ENCODE data around the gene TIGD3.

The TIGD3 gene

DNA sequence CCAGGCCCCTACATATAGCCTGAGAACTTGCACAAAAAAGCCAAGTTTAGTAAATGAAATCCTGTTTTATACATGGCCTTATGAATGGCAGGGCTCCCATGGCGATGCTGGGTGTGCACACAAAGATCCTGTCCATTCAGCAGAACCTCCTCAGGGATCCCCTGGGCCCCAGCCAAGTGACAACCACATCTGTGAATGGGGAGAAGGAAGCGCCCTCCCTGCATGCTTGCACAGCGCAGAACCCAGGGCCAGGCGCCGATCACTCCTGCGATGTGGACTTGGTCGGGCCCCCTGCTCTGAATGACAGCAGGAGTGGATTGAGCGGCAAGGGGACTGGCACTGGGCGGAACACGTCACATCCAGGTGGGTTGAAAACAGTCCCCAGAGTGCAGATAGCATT is 44.3 kb upstream of the TIGD3 start:
- CTCF ChIA-PET: interaction anchor here (1.4 kb wide), 1 partner anchor 20 kb away, joined by 6 read pairs; no protein-coding TSS in a partner anchor
- POLR2A ChIA-PET (ENCODE audit: low non-redundant PET): no interaction called here
- TF ChIP-seq, protein P1, sequence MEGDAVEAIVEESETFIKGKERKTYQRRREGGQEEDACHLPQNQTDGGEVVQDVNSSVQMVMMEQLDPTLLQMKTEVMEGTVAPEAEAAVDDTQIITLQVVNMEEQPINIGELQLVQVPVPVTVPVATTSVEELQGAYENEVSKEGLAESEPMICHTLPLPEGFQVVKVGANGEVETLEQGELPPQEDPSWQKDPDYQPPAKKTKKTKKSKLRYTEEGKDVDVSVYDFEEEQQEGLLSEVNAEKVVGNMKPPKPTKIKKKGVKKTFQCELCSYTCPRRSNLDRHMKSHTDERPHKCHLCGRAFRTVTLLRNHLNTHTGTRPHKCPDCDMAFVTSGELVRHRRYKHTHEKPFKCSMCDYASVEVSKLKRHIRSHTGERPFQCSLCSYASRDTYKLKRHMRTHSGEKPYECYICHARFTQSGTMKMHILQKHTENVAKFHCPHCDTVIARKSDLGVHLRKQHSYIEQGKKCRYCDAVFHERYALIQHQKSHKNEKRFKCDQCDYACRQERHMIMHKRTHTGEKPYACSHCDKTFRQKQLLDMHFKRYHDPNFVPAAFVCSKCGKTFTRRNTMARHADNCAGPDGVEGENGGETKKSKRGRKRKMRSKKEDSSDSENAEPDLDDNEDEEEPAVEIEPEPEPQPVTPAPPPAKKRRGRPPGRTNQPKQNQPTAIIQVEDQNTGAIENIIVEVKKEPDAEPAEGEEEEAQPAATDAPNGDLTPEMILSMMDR (conservative IDR thresholded peaks at IDR 0.05; ENCODE audit: low read depth): no peak
- DNase-seq (ENCODE audit: low spot score): no peak
- H3K27ac ChIP-seq: peak overlapping the region; percentile 97

DNA sequence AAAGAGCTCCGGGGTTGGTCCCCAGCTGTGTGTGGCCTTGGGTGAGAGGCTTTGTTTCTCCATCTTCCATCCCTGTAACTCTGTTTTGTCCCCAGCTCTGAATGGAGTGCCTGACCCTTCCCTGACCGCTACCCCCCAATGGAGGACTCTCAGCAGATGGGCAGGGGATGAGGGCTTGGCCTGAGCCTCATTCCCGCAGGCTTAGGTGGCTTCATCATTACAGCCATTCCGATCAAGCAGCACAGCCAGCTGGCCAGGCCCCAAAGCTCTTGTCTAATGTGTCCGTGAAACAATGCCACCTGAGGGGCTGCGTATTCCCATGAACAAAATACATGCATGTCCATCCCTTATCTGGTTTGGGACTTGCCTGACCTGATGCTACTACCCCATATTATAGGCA is 43.8 kb upstream of the TIGD3 start:
- peak overlapping the region; percentile 97 for H3K27ac ChIP-seq
- ChIA-PET POLR2A (ENCODE audit: low non-redundant PET) (no interaction called here), CTCF (interaction anchor here (1.4 kb wide), 1 partner anchor 19 kb away, joined by 6 read pairs; no protein-coding TSS in a partner anchor)
- TF ChIP-seq, protein P1 (conservative IDR thresholded peaks at IDR 0.05; ENCODE audit: low read depth): no peak
- DNase-seq (ENCODE audit: low spot score): no peak

DNA sequence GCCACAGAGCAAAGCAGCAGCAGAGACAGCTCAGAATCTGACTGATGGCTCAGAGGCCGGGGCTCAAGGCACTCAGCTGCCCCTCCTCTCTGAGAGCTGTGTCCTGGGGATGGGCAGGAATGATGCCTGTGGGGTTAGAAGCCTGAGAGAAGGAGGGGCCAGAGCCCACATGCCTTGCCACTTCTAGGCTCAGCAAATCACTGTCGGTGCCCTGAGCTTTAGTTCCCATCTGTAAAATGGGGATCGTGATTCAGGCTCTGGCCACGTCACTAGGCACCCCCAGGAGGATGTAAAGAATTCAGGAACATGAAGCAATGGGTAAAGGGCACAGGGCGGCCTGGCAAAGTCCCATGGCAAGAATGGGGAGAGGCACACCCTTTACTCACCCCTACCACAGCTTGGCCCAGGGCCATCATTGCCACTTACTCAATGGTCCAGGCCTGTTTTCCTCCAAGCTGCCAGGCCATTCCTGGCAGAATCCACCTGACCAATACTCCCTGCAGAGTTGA is 43.3 kb upstream of the TIGD3 start:
- H3K27ac ChIP-seq: peak overlapping the region; percentile 97
- peak; percentile 36 for DNase-seq (ENCODE audit: low spot score)
- ChIA-PET POLR2A (ENCODE audit: low non-redundant PET) (interaction anchor here (0.6 kb wide), 1 partner anchor 55 kb away, joined by 4 read pairs; no protein-coding TSS in a partner anchor), CTCF (interaction anchor here (1.4 kb wide), 1 partner anchor 19 kb away, joined by 6 read pairs; no protein-coding TSS in a partner anchor)
- TF ChIP-seq, protein P1 (conservative IDR thresholded peaks at IDR 0.05; ENCODE audit: low read depth): no peak

DNA sequence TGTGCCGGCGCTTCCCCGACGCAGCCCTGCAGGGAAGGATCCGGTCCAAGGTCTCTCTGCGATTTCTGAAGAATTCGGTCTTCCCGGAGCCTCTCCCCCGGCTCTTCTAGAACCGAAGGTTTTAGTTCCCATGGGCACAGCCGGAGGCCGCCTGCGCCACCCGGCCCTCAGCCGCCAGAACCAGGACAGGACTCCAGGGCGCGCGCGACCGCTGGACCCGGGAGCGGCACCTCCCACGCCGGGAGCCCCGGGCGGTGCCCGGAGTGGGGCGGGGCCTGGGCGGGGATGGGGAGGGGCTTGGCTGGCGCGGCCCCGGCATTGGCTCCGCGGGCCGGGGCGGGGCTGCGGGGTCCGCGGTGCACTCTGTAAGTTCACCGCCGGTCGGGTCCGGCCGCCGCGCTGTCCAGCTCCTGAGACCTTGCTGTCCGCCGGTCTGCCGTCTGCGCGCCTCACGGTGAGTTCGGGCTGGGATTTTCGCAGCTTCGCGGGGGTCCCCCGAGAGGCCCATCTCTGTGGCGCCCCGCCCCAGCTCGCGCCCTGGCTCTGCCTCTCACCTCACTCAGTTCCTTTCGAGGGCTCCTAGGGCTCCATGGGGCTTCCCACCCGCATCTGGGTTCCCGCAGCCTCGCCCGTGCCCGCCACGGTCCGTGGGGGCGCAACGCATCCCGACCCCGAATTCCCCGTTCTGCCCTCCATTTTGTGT is 39.9 kb upstream of the TIGD3 start, which contains the start of gene CDC42EP2:
Gene CDC42EP2 (plus strand): TSS at position 366 of the 703 bp plus-strand sequence. CDS start 6,033 bp downstream, outside the sequence.
- TF ChIP-seq, protein P1 (conservative IDR thresholded peaks at IDR 0.05; ENCODE audit: low read depth): no peak
- POLR2A ChIA-PET (ENCODE audit: low non-redundant PET): no interaction called here
- peak; percentile 90 for DNase-seq (ENCODE audit: low spot score)
- H3K27ac ChIP-seq: peak within 1 kb of the TSS; percentile 97
- CTCF ChIA-PET: interaction anchor here (0.6 to 3.0 kb wide), 26 partner anchors 9 to 300 kb away, joined by 3 to 83 read pairs (median 4); partner anchors contain the start of genes DPF2 and POLA2

DNA sequence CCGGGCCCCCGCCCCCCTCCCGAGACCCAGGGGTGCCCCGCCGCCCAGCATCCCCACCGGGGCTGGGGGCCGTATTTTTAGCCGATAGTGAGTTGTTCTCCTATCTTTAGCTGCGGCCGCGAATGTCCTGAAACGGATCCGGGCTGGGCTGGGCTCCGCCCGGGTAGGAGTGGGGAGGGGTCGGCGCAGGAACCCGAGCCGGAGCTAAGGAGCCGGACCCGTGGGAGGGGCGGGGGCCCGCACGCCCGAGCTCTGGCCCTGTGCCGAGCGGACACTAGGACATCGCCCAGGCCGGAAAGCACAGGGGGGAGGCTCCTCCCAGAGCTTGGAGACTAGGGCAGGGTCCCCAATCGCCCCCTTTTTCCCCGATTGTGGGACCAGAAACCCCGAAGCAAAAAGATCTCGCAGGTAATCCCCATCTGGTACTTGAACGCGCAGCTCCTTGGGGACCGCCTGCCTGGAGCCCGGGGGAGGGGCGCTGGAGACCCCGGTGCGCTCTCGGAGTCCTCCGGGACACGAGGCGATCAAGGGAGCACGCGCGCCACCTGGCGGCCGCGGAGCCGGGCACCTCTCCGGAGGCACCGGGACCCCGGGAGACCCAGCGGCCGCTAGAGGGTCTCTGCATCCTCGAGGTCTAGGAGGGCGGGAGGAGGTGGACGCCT is 39.2 kb upstream of the TIGD3 start:
- TF ChIP-seq, protein P1 (conservative IDR thresholded peaks at IDR 0.05; ENCODE audit: low read depth): peak; percentile 96
- POLR2A ChIA-PET (ENCODE audit: low non-redundant PET): interaction anchor here (1.7 kb wide), 1 partner anchor 53 kb away, joined by 3 read pairs; the partner anchor contains the start of gene POLA2
- CTCF ChIA-PET: interaction anchor here (0.6 to 3.0 kb wide), 27 partner anchors 9 to 594 kb away, joined by 3 to 83 read pairs (median 4); partner anchors contain the start of genes DPF2 and POLA2
- DNase-seq (ENCODE audit: low spot score): peak; percentile 61
- H3K27ac ChIP-seq: peak overlapping the region; percentile 97

DNA sequence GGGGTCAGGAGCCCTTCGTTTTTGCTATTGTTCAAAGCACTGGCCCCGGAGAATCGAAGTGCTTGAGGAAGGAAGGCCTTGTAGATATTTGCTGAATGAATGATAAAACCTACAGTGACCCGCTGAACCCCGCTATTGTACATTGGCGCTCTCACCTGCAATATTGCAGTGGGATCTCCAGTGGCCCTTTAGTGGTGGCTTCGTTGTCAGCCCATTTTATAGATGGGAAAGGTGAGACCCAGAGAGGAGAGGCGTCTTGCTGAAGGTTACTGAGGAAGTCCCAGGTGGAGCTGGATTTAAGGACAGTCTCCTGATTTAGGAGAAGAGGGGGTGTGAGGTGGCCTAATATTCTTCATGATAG is 38.7 kb upstream of the TIGD3 start:
- TF ChIP-seq, protein P1 (conservative IDR thresholded peaks at IDR 0.05; ENCODE audit: low read depth): peak; percentile 45
- ChIA-PET CTCF (interaction anchor here (0.5 to 3.0 kb wide), 15 partner anchors 13 to 931 kb away, joined by 3 to 83 read pairs (median 4); partner anchors contain the start of genes DPF2 and POLA2), POLR2A (ENCODE audit: low non-redundant PET) (interaction anchor here (1.7 kb wide), 1 partner anchor 53 kb away, joined by 3 read pairs; the partner anchor contains the start of gene POLA2)
- DNase-seq (ENCODE audit: low spot score): no peak
- H3K27ac ChIP-seq: peak overlapping the region; percentile 97

Data from RWPE1 (cell line).